Measurements from ENCODE around the gene HES5.
A peak's percentile ranks its signal among the peaks of the same experiment; 100 is the strongest.
"Not testable (repeated sequence)": the region's sequence is repeated elsewhere in the genome, so short reads cannot be mapped to it uniquely, and the experiment has no call there.

The HES5 gene

DNA sequence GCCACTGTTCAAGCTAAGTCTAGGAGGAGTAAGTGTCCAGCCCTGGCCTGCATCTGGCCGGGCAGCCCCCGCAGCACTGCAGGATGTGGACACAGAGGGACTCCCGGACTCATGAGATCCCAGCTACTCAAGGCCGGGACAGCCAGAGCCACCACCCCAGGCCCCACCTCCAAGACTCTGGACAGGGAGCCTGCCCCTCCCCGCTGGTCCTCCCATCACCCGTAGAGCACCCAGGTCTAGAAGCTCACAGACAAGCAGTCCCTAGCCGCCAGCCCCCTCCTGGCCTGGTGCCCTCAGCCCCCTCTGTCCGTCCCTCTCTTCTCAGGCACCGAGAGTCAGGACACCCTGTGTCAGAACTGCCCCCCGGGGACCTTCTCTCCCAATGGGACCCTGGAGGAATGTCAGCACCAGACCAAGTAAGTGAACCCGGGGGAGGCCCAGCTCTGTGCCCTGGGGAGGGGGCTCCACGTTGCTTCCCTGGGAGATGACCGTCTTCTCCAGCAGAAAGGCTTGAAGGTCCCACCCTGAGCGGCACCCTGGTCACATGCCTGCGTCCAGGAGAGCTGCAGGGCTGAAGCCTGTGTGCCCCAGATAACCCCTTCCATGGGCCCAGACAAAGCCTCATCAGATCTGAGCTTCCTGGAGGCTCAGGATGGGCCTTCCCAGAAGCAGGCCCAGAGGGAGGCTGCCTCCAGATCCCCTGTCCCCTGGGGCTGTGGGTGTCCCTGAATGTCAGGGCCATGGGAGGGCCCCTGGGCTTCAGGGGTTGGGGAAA is 30.4 kb upstream of the HES5 start:
- DNase-seq = no peak

DNA sequence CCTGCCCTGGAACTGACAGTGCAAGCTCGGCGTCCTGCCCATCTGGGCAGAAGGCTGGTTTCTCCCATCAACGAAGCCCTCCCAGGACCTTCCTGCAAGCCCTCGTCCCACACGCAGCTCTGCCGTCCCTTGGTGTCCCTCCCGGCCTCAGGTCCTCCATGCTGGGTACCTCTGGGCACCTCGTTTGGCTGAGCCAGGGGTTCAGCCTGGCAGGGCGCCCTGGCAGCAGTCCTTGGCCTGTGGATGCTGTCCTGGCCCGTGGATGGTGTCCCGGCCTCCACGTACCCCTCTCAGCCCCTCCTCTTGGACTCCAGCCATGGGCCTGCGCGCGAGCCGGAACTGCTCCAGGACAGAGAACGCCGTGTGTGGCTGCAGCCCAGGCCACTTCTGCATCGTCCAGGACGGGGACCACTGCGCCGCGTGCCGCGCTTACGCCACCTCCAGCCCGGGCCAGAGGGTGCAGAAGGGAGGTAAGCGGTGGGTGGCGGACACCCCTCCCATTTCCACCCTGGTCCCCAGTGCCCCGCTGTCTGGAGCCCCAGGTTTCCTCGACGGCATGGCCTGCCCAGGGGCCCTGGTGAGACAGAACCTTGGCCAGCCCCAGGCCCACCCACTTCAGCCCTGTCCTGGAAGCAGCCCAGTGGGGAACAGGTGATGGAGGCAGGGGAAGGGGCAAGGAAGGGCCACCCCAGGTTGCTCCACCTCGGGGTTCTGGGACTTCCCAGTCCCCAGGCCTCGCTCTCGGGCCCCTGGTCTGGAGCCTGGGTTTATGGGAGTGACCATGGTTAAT is 29.6 kb upstream of the HES5 start:
- DNase-seq = no peak

DNA sequence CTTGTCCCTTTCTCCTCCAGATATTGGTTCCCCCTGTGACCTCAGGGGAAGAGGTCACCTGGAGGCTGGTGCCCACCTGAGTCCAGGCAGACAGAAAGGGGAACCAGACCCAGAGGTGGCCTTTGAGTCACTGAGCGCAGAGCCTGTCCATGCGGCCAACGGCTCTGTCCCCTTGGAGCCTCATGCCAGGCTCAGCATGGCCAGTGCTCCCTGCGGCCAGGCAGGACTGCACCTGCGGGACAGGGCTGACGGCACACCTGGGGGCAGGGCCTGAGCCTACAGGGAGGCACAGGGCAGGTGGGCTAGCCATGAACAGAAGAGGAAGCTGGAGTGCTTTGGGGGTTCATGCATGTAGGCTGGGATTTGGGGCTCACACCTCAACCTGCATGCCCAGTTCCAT is 28.8 kb upstream of the HES5 start:
- no peak for DNase-seq

DNA sequence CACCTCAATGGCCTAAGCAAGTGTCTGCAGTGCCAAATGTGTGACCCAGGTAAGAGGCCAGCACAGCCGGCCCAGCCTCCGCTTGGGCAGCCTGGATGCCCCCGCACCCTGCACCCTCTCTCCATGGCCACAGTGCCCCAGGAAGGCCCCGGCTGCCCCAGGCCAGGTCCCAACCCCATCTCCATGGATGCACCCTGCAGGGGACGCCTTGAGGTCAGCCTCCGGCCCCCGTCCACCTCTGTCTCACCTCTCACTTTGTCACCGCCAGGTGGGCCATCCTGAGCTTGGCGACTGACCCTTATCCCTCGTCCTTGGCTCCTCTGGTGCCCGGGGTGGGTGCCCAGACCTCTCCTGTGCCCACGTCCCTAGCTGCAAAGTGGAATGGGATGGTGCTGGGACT is 28.4 kb upstream of the HES5 start:
- no peak for DNase-seq

DNA sequence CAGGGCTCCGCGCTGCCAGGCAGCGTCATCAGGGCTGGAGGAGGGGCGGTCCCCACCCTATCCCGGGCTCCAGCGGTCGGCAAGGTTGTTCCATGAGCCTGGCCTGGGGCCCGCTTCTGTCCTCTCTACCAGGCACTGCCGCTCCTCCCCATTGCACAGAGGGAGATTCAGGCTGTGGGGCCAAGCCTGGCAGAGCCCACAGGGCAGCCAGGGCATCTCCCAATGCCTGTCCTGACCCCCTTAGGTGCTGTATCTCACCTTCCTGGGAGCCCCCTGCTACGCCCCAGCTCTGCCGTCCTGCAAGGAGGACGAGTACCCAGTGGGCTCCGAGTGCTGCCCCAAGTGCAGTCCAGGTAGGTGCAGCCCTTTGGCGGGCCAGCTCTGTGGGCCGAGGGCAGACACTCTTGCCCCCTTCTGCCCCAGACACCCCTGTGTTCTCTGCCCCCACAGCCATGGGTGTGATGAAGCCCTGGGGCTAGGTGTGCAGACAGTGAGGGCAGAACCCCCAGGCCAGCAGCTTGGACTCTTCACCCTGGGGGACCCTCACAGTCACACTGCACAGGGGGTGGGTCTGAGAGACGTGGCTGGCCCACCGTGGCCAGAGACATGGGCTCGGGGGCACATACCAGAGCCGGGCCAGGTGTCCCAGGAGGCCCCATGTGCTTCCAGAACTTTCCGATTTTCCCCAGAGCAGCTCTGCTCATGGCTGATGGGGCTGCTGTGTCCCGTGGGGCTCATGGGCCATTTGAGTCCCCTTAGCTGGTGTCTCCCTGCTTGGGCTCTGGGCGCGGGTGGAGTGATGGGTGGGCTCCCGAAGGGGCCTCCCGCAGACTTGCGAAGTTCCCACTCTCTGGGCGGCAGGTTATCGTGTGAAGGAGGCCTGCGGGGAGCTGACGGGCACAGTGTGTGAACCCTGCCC is 27.7 kb upstream of the HES5 start:
- DNase-seq = no peak

DNA sequence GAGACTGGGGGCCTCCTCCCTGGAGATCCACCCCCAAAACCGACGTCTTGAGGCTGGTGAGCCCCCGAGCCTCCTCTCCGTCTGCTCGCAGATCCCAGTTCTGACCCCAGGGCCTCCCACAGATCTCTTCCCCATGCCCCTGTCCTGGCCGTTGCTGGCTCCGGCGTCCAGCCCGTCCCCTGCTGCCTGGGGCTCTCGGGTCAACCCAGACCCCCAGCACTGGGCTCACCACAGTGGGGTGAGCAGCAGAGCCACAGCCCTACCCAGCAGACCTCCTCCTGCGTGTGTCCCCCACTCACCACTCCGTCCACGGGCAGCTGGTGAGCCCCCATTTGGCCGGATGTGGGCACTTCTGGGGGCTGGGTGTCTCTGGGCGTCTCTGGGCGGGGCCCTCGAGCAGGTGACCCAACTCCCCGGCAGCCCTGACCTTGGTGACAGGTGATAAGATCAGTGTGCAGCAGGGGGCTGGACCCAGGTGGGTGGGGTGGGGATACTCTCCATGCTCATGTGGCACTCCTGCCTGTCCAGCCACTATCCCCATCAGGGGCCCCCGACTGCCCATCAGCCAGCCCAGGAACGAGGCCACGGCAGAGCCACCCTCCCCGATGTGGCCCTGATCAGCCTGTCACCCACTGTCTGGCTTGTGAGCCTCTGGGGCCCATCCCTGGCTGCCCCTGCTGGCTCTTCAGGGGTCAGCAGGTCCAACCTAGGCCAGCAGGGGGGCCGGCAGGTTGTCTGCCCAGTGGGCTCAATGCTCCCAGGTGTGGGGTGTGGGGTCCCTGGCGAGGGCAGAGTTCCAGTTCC is 26.8 kb upstream of the HES5 start:
- DNase-seq = peak; percentile 58 to 60

DNA sequence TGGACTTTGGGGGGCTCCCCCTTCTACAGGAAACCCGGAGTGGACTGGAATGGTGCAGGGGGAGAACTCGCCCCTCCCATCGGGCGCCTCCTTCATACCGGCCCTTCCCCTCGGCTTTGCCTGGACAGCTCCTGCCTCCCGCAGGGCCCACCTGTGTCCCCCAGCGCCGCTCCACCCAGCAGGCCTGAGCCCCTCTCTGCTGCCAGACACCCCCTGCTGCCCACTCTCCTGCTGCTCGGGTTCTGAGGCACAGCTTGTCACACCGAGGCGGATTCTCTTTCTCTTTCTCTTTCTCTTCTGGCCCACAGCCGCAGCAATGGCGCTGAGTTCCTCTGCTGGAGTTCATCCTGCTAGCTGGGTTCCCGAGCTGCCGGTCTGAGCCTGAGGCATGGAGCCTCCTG is 26.2 kb upstream of the HES5 start, which contains the start of gene TNFRSF14:
TSS of gene TNFRSF14 (plus strand) at position 95 of the 401 bp plus-strand sequence. CDS start at position 389, 294 bp downstream.
- DNase-seq = peak; percentile 79 to 84

DNA sequence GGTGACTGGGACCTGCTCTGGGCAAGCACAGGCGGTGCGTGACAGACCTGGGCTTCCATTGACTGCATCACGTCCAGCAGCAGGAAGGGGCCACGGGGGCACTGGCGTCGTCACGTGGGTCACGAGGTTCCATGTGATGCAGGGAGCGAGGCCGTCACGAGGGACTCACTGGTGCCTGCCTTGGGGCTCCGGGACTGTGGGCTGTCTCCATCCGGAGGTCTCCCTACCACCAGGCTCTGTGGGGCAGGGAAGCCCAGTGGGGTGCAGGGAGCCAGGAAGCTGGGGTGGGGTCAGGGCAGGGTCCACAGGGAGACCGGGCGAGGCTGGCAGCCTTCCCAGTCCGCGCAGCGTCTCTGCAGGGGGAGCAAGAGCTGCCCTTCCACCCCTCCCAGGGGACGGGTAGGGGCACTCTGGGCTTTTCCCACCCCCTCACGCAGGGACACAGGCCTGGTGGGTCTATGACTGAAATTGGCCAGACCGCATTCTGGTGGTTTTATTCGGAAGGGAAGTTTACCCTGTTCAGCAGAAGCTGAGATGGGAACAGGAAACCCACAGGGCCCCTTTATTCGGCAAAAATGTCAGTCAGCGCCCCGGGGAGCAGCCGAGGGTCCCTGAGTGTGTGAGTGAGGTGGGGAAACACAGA is 25.7 kb upstream of the HES5 start:
- peak; percentile 86 to 88 for DNase-seq

DNA sequence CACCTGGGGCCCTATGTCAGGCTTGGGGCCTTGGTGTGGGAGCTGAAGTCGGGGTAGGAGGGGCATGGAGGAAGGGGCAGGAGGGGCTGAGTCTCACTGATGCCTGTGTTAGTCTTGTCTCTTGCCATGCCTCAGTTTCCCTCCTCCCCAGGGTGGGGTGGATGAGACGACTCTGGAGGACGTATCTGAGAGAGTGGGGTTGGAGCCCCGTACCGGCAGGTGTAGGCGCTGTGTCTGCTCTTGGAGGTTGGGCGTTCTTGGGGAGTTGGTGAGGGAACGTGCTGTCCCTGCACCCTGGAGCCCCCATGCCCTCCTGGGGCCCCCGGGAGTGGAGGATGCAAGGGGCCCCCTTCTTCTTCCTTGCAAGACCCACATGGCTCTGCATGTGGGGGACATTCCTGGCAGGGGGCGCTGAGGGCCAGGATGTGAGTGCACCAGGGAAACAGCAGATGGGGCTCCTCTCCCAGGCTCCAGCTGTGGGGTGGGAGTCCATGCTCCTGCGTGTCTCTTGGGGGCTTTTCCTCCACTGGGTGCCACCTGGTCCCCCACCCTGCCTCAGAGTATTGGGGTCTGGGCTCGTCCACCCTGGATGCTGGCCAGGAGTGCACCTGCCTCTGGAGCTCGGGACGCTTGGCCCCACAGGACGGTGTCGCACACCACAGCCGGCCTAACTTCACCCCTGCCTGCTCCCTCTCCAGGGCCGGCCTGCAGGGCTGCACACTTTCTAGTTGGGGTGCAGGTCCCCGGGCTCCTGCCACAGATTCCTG is 24.7 kb upstream of the HES5 start:
- peak; percentile 61 to 73 for DNase-seq

DNA sequence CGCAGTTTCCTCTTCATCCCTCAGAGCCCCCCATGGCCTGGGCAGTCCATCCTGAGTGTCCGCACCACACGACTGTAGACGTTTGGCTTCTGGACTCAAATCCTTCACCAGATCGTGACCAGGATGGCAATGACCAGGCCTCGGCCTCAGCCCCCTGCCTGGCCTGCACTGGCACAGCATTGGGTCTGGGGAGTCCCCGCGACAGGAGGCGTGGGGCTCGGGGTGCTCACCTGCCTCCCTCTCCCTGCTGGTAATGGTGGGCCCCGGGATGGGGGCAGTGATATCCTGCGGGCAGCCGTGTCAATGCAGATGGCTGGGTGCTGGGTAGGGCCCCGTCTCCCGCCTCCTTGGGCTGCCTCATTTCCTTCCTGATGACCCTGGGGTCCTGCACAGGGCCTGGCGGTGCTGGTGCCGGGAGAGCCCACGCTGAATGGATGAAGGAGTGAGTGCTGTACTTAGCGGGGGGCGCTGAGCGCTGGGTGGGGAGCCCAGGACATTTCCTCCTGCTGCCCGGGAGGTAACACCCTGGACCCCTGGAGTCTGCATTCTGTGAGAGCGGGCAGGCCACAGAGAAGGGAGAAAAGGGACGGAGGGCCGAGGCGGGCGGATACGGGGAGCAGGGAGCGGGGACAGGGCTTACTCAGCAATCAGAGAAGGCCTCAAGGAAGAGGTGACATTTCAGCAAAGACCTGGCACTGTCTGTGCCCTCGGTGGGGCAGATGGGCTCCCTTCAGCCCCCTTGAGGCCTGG is 24.0 kb upstream of the HES5 start:
- no peak for DNase-seq

DNA sequence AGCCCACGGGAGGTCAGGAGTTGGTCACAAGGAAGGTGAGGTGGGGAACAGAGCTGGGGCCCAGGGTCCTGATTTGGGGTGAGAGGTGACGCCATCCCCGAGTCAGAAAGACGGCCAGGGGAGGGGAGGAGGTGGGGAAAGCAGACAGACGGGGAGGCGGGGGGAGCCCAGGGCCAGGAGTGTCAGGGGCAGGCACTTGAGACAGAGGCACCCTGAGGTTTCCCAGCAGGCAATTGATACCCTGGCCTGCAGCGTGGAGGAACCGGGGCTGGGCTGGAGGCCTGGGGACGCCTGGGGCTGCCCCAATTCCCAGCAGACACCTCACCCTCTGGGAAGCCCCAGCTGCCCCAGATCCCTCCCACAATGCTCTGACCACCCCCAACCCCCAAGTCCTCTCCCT is 23.0 kb upstream of the HES5 start:
- DNase-seq = not testable (repeated sequence)

DNA sequence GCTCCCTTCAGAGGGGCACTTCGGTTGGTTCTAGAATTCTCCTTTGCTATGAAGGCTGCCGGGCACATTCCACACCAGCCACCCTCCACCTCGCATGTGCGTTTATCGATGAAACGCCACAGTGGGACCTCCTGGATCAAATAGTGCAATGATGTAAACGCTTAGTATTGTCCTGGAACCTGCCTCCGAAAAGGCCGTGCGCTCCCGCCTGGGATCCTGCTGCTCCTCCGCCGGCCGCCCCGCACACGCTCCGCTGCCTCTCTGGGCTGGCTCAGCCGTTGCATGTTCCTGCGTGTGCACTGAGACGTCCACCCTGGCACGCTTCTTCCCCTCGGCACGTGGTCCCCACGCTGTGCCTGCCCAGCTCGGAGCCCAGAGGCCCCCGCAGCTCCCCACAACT is 22.1 kb upstream of the HES5 start:
- DNase-seq = no peak

DNA sequence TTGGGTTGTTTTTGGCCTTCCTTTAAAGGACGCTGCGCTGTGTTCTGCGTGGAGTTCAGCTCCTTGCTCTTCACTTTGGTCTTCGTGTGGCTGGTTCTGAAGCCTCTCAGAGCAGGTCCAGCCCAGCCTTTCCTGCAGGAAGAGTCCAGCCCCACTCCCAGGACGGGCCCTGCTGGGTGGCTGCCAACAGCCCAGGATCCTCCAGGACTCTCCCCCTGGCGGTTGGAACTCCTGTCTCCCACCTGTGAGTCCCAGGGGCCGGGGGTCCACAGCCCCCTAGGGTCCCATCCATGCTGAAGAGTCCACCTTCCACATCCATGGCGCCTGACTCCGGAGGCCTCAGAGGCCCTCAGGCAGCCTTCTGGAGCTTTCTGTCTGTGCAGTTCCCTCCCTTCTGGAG is 21.5 kb upstream of the HES5 start:
- not testable (repeated sequence) for DNase-seq

DNA sequence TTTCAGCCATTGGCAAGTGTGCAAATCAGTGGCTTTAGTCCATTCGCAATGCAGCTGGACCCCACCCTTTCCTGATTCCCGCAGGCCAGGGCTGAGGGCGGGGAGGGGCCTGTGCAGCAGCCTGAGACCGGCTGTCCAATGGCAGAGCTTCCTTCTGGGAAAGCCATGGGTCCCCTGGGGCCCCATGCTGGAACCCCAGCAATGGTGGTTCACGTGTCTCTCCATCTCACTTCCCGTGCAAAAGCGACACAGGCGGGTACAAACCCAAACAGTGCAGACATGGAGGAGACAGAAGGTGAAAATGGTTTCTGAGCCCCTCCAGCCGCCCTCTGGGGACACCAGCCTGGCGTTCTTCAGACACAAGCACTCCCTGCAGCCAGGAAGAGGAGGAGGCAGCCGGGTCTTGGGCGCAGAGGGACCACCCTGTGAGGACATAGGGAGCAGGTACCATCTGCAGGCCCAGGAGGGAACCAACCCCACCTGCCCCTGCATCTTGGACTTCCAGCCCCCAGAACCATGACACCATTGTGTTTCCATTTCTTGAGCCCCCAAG is 20.3 kb upstream of the HES5 start:
- DNase-seq = not testable (repeated sequence)

DNA sequence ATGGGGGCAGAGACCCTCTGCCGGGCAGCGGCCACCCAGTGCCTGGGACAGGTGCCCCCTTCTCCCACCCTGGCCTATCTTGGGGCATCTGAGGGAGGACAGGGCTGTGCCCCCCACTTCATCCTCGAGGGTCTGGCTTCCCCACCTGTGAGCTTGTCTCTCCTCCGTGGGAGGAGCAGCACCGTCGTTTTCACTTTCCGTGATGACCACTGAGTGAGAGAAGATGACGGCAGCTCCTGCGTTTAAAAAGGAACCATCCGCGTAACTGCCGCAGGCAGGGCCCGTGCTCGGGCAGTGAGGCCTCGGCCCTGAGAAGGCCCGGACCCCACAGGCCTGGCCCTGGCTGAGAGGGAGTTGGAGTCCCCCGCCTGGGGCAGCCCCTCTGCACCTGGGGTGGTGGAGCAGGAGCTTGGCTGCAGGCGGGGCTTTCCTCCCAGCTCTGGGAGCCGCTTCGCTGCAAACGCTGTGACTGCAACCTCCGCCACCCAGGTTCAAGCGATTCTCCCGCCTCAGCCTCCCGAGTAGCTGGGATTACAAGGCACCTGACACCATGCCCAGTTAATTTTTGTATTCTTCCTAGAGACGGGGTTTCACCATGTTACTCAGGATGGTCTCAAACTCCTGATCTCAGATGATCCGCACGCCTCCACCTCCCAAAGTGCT is 19.4 kb upstream of the HES5 start:
- DNase-seq = not testable (repeated sequence)

DNA sequence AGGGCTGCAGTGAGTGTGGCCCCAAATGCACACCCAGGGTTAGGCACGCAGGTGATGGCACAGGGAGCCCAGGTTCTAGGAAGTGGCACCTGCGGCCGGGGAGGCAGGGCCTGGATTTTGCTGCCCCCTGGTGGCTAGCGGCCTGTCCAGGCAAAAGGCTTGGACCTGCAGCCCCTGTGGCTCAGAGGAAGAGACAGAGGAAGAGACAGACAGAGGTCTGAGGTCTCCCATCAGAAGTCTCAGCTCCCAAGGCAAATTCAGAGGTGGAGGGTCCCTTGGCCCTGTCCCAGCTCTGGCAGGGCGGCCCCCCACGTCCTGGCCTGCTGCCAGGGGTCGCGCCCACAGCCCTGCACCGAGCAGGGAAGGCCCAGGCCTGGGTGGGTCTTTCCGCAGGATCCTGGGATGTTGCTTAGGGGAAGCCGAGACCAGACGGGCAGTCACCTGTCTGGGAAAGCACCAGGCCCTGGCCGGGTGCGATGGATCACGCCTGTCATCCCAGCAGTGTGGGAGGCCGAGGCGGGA is 18.1 kb upstream of the HES5 start:
- DNase-seq = peak; percentile 89

DNA sequence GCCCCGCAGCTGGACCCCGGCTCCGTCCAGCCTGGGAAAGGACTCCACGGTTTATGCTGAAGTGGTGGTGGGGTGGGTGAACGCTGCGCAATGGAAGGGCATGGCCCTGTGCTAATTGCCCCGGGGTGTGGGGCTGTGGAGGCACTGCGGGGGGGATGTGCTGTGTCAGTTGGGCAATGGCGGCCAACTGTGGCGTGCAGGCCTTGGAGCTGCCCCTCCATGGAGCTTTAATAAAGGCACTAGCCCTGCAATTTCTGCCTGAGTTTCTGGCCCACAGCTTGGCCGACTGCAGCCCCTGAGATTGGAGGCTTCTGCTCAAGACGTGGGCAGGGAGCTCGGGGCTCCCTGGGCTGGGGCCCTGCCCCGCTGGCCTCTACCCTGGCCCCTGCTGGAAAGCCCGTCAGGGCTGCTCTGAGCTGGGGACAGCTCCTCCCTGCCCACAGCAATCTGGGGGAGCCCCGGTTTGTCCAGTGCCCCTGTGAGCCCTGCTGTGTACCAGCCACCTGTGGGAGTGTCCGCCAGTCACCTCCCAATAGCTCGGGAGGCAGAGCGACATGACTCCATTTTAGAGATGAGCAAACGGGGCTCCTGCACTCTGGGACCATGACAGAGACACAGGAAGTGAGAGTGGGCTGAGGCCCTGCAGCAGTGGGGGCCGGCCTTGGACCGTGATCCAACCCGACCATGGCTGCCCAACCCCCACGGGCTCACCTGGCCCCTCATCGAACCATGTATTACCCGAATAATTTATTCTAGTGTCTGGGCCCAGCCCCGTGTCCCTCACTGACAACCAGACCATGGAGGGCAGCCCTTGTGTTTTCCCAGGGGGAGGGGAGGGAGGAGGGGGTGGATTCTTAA is 17.4 kb upstream of the HES5 start:
- DNase-seq = no peak
